Measurements from ENCODE around the gene E2F8. TPM values are rescaled to one million over a fixed set of nuclear protein-coding genes. Genes with fewer than 3 reads are reported as not detected.
"Not testable (repeated sequence)": the region's sequence is repeated elsewhere in the genome, so short reads cannot be mapped to it uniquely, and the experiment has no call there.

The E2F8 gene
- total and polyA plus RNA-seq, 9 of the 15 experiments (the other 6 are each of a cell fraction or from before 2014, with no cell fraction given): 6.9 to 23.6 (median 12.1) TPM

DNA sequence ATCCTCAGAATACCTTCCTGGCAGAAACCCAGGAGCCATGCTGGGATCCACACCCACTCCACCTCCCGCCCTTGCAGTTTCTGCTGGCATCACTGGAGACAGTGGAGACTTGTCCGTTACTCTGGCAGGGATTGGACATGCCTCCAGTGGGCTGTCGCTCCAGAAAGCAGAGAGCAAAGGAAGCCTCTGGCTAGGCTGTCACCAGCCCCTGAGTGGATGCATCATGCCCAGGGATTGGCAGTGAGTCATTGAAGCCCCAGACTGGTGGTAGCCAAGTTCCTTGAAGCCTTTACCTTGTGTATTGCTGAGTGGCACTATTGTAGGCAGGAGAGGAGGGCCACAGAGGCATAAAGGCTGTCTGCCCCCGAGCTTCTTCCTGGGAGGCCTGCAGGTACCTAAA is 34.8 kb upstream of the E2F8 start (continued):
- no peak for TF ChIP-seq ZNF124 (CRISPR knock-in tag; IDR thresholded peaks at IDR 0.05)
- no peak for TF ChIP-seq HSF4 (CRISPR knock-in tag; IDR thresholded peaks at IDR 0.05; ENCODE audit: borderline replicate concordance)
- TF ChIP-seq KHSRP (IDR thresholded peaks at IDR 0.05): no peak
- no peak for TF ChIP-seq IRF2 (CRISPR knock-in tag; IDR thresholded peaks at IDR 0.05)
- TF ChIP-seq PRPF4 (IDR thresholded peaks at IDR 0.05; ENCODE audit: insufficient read depth, low read depth, low read length, poor library complexity, severe bottlenecking): no peak

DNA sequence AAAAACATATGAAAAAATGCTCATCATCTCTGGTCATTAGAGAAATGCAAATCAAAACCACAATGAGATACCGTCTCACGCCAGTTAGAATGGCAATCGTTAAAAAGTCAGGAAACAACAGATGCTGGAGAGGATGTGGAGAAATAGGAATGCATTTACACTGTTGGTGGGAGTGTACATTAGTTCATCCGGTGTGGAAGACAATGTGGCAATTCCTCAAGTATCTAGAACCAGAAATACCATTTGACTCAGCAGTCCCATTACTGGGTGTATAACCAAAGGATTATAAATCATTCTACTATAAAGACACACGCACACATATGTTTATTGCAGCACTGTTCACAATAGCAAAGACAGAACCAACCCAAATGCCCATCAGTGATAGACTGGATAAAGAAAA is 32.5 kb upstream of the E2F8 start:
- FAIRE-seq; H3K4me2 ChIP-seq (ENCODE audit: insufficient read depth, low read length); in situ Hi-C loops (cut with MboI); H3K4me3 ChIP-seq; BruUV-seq (replicated peaks); H3K4me1 ChIP-seq (replicated peaks in 1 of 2; ENCODE audit: control insufficient read depth in 2 of 2, insufficient read depth in 2 of 2, low read length in 2 of 2); POLR2A ChIA-PET; H3K9ac ChIP-seq (ENCODE audit: insufficient read depth in 1 of 2, low read depth in 2 of 2, low read length in 2 of 2); H2AFZ ChIP-seq (ENCODE audit: low read depth, low read length); DNase-seq (ENCODE audit: extremely low read depth in 1 of 4, low spot score in 3 of 4); H3K79me2 ChIP-seq (ENCODE audit: control insufficient read depth, insufficient read depth, low read length); ATAC-seq; intact Hi-C loops (cut with micrococcal nuclease); CTCF ChIA-PET (ENCODE audit: low intra/inter-chr PET ratio); H3K9me3 ChIP-seq (replicated peaks; ENCODE audit: control insufficient read depth, insufficient read depth, low read depth, low read length); H4K20me1 ChIP-seq (replicated peaks; ENCODE audit: control insufficient read depth, insufficient read depth, low read length); H3K27ac ChIP-seq (ENCODE audit: extremely low read depth, low read depth, low read length); H3K9me1 ChIP-seq (ENCODE audit: control insufficient read depth, insufficient read depth, low read length); H3K36me3 ChIP-seq (ENCODE audit: control insufficient read depth, insufficient read depth, low read length): not testable (repeated sequence)
- peaks cover 3 to 21% of the 10 kb centered on the region in 2 experiments; a peak in 2 of 5 replicates for H3K27me3 ChIP-seq (ENCODE audit: control insufficient read depth in 2 of 2, insufficient read depth in 2 of 2, low read length in 2 of 2)
- 3% methylated on average over 5 of the region's 5 CpGs for WGBS (ENCODE audit: insufficient coverage, low coverage, missing lambda C conversion rate)

DNA sequence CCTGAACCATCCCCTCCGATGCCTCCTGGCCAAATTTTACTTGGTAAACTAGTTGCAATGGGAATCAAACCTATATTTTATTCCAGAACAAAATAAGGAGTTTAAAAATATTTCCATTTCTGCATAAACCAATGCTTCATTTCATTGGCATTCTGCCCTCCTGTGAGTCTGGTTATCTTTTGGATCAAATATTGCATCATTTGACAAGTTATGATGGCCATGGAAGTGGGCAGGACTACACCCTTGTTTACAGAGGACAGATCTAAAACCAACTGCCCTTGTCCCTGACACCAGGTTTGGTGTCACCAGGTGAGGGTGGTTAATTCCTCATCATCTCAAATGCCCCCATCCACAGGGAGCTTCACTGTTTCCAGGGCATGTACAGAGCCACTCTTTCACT is 28.2 kb upstream of the E2F8 start:
- Histone ChIP-seq H3K9me3 (replicated peaks; ENCODE audit: control insufficient read depth, insufficient read depth, low read depth, low read length) (no peaks in the 10 kb centered on the region), H3K9ac (ENCODE audit: insufficient read depth in 1 of 2, low read depth in 2 of 2, low read length in 2 of 2) (no peak overlapping the region), H3K4me2 (ENCODE audit: insufficient read depth, low read length) (no peak overlapping the region), H3K27ac (ENCODE audit: extremely low read depth, low read depth, low read length) (no peak overlapping the region), H3K9me1 (ENCODE audit: control insufficient read depth, insufficient read depth, low read length) (no peaks in the 10 kb centered on the region), H3K36me3 (ENCODE audit: control insufficient read depth, insufficient read depth, low read length) (no peaks in the 10 kb centered on the region), H4K20me1 (replicated peaks; ENCODE audit: control insufficient read depth, insufficient read depth, low read length) (no peaks in the 10 kb centered on the region), H3K27me3 (ENCODE audit: control insufficient read depth in 2 of 2, insufficient read depth in 2 of 2, low read length in 2 of 2) (peaks cover 7% of the 10 kb centered on the region in 2 experiments; a peak in 4 of 5 replicates), H3K4me3 (no peak overlapping the region), H3K4me1 (replicated peaks in 1 of 2; ENCODE audit: control insufficient read depth in 2 of 2, insufficient read depth in 2 of 2, low read length in 2 of 2) (no peaks in the 10 kb centered on the region), H2AFZ (ENCODE audit: low read depth, low read length) (no peak overlapping the region), H3K79me2 (ENCODE audit: control insufficient read depth, insufficient read depth, low read length) (no peaks in the 10 kb centered on the region)
- no peak for ATAC-seq
- WGBS (ENCODE audit: insufficient coverage, low coverage, missing lambda C conversion rate): 0% methylated on average over 1 of the region's 1 CpG
- POLR2A ChIA-PET: interaction anchor here (0.6 kb wide), 1 partner anchor 81 kb away, joined by 4 read pairs; no protein-coding TSS in a partner anchor
- in situ Hi-C loops (cut with MboI): no loop called here
- no TSS peak for BruUV-seq (replicated peaks)
- DNase-seq (ENCODE audit: extremely low read depth in 1 of 4, low spot score in 3 of 4): no peak
- FAIRE-seq: no peak
- CTCF ChIA-PET (ENCODE audit: low intra/inter-chr PET ratio): no interaction called here
- TF ChIP-seq CEBPG (CRISPR knock-in tag; IDR thresholded peaks at IDR 0.05) (no peak), CEBPG (tag; conservative IDR thresholded peaks at IDR 0.05 in 1 of 2, IDR thresholded peaks at IDR 0.05 in 1 of 2) (0 out of 4 replicates have a peak, but pooled peaks of 1 of the 2 experiments have one; percentile 50)
- TF ChIP-seq, protein P1, sequence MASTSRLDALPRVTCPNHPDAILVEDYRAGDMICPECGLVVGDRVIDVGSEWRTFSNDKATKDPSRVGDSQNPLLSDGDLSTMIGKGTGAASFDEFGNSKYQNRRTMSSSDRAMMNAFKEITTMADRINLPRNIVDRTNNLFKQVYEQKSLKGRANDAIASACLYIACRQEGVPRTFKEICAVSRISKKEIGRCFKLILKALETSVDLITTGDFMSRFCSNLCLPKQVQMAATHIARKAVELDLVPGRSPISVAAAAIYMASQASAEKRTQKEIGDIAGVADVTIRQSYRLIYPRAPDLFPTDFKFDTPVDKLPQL (IDR thresholded peaks at IDR 0.05; ENCODE audit: extremely low read depth, insufficient read length): no peak
- intact Hi-C loops (cut with micrococcal nuclease): no loop called here

All from K562 (cell line).